Superior temporal gyrus (tissue), 1 donor: Measurements from ENCODE around the gene BRSK1.

Source experiments
- DNase-seq: peaks from one replicate; pipeline ENCODE4 v3.0.0-alpha.2; 2016; ENCODE audit errors: extremely low spot score

Gene BRSK1

DNA sequence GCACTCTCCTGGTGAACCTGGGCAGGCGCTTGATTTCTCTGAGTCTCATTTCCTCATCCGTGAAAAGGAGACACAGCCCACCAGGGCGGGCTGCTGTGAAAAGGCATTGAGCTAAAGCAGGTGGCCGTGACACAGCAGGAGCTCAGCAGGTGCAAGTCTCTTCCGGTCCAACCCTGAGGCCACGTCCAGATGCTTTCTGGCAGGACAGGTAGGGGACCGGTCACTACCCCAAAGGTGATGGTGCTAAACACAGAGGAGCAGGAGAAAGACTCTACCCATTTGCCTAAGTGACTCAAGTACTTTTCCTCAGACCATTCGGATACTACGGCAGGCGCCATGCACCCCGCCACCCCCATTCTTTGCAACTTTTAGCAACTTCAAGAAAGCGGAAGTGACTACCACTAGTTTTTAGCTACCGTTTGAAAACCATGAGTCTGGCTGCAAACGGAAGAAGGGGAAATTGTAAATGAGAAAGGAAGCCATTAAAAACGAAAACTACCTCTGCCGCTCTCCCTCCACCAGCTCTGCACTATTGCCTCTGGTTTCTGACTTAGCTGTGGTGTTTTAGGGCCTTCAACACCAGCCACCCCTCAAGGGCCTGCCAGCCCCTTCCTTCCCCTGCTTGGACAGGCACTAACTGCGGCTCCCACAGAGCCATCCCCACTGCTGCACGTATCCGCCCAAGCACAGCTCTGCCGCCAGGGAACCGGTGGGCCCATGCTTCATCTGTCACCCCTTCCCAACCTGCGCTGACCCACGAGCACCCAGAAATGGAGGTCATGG, 29.8 kb upstream of the BRSK1 start:
- no peak for DNase-seq

DNA sequence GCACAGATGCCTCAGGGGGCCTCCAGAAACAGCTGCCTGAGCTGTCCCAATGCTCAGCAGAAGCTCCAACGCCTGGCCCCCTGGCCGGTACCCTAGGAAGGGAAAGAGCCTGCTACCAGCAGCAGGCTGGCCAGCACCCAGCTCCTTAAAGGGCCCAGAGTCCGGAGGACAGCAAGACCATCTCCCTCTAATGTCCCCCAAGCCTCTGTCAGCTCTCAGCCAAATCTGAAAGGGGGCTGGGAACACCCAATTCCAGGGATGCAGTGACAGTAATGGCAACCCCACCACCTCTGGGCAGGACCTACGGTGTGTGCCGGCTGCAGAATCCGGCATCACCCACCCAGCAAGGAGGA, 29.2 kb upstream of the BRSK1 start:
- DNase-seq = no peak

DNA sequence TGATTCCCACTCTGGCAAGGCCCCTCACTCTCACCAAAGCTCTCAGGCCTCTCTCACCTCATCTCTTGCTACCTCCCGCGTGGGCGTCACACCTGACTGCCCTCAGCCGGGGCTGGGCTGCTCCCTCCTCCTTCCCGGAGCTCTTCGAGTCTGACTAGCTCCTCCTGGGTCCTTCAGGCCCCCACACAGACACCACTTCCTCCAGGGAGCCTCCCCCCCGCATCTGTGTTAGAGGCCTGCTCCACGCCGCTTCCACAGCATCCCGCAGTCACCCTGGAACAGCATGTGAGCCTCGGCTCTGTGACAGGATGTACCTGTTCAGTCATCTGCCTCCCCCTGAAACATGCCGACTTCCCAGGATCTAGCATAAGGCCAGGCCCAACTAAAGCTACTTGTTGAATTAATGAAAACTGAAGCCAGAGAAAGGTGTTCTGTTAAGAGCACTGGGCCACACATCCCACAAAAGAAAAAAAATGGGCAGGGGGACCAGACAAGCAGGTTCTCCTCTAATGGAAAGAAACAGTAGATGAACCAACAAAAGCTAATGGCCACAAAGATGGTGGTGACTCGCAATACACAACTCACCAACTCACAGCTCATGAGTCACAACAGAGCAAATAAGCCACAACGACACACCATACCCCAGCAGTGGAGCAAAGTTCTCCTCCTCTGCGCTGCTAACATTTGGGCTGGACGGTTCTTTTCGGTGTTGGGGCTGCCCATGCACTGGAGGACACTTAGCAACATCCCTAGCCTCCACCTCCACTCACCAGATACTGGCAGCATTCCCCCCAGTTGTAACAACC, 28.0 kb upstream of the BRSK1 start:
- DNase-seq = no peak

DNA sequence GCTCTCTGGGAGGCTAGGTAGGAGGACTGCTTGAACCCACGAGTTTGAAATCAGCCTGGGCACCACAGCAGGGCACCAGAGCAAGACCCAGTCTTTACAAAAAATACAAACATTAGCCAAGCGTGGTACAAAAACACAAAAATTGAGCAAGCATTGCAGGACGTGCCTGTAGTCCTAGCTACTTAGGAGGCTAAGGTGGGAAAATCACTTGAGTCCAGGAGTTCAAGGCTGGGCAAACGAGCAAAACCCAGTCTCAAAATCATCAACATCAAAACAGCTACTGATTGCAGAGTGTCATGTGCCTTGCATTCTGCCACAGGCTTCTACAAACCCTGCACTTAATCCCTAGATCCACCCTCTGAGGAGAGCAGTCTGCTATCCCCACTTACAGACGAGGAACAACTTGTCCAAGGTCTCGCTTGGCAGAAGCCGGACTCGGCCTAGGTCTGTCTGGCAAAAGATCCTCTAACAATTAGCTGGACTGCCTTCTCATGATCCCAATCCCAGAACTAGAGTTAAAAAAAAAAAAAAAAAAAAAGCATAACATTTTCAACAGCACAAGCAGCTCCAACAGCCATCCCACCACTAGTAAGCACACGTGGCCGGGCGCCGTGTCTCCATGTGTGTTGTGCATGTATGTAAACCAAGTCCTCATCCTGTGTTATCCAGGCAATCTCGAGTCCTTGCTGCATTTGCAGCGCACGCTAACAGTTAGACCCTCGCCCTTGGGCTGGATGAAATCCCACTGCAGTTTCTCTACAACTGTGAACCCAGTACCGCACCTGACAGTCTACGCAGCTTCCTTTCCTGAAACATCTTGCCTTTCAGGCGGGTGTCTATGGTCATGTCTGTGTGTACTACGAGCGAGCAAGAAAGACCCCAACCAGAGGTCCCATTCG, 27.0 kb upstream of the BRSK1 start:
- no peak for DNase-seq

DNA sequence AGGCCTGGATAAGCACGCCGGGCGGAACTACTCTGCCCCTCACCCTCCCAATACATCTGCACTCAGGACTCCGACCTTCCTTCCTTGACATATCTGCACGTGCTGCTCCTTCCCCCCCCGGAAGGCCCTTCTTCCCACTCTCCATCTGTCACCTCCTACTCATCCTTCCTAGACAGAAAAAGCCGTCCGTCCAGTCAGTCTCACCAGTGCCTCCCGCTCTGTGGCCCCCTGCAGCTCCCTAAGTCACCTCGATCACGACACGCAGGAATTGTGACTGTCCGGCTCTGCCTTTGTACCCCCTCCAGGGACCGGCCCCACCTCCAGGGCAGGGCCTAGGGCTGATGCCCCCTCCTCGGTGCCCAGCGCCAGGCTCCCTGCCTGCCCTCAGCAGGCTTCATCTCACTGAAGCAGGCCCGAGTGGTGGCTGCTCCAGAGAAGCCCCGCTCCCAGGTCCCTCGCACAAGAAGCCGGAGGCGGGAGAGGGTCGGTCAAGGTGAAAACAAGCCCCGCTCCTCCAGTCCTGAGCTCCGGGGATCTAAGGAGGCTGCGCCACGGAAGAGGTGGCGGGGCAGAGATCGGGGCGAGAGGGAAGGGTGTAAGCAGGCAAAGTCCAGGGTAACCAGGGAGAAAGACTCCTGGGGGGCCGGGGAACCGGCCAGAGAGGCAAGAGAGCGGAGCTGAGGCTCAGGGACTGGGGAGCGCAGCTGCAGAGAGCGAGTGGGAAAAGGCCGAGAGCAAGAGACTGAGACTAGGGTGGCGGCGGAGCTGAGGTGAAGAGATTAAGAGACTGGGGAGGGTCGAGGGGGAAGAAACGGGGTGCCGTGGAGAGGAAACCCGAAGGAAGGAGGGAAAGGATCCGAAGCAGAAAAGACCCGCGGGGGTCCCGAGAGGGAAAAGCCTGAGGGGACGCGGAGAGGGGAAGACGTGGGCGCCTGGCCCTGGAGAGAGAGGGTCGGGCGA, 26.1 kb upstream of the BRSK1 start:
- no peak for DNase-seq

DNA sequence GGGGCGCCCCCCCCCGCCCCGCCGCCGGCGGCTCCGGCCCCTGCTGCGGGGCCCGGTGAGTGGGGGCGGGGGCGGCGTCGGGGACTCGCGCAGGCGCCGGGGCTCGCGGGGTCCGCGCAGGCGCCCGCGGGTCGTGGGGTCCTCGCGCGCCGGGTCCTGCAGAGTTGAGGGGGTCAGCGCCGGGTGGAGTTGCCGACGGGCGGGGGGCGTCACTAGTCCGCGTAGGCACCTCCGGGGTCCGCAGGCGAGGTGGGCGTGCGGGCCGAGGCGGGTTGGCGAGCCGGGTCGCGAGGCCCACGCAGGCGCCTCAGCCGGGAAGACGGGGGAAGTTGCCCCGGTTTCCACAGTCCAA, 25.3 kb upstream of the BRSK1 start:
- no peak for DNase-seq

DNA sequence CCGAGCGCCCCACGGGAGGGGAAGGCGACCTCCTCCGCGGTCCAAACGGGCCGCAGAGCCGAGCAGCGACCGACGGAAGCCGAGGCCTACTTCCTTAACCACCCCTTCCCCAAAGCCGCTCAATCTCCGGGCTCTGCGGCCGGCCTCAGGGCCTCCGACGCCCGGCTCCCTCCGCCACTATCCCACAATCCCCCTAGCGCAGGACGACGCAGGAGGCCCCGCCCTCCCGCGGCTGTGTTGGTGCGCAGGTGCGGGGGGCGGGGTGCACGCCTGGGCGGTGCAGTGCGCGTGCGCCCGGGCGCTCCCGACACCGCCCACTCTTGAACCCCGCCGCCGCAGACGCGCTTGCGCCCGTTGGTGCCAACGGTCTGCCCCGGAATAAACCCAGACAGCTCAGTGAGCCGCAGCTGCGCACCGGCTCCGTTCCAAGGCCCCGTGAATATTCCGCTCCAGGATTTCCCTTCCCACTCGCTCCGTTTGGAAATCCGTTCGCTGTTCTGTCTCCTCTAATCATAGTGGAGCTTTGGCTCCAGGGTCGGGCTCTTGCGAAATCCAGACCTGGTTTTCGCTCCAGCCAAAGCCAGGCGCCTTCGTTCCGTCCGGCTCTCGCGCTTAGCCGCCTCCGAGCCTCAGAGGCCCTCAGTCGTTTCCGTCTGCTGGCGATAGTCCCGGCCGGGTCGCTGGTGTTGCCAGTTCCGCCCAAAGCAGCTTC, 24.8 kb upstream of the BRSK1 start, which contains the start of gene PPP6R1:
Gene PPP6R1 (minus strand): TSS at position 190 of the 712 bp plus-strand sequence. CDS start 11,914 bp downstream, outside the sequence.
- peak; percentile 99 for DNase-seq

DNA sequence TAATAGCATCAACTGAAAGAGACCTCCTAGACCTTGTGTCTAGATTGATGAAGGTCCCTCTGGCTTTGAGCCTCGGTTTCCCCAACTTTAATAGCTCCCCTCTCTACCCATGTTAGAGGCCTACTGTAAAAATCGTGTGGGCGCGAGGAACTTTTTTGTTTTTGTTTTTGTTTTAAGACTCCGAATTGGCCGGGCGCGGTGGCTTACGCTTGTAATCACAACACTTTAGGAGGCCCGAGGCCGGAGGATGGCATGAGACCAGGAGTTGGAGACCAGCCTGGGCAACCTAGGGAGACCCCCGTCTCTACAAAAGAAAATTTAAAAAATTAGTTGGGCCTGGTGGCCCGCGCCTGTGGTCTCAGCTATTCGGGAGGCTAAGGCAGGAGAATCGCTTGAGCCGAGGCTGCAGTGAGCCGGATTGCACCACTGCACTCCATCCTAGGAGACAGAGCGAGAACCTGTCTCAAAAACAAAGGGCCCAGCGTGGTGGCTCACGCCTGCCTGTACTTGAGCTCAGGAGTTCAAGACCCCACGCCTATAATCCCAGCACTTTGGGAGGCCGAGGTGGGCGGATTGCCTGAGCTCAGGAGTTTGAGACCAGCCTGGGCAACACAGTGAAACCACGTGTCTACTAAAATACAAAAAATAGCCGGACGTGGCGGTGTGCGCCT, 24.1 kb upstream of the BRSK1 start:
- no peak for DNase-seq

DNA sequence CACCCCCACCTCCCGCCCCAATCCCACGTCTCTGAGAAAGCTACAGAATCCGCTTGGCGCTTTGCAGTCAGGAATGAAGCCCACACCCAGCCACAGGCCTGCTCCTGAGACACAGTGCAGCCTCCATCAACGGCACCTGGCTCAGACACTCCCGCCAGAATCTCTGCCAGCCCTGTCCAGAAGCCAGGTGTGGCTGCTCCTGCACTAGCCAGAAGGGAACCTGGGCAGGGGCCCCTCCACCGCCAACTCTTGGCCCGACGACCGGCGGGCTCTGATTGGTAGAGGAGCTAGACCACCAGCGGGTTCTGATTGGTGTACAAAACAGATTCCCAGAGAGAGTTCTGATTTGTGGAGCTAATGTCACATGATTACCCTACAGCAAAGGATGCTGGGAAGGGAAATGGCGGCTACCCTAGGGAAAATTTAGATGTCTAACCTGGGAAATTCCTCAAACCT, 22.1 kb upstream of the BRSK1 start:
- DNase-seq = no peak

DNA sequence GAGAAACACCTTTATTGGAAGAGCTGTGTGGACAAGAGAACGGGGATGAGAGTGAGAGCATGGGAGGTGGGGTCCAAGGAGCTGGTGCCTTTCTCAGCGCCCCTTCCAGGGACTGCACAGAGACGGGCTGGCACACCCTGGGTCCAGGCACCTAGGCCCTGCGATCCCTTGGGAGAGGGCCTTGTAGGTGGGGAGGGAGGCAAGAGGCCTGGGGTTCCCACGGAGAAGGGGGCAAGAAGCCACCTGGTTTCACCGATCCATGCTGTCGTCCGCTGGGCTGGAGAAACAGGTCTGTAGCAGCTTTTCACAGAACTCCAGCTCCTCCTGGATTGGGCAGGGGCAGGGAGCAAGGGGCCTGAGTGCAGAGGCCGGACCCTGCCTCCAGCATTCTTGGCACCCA, 21.4 kb upstream of the BRSK1 start:
- DNase-seq = no peak

DNA sequence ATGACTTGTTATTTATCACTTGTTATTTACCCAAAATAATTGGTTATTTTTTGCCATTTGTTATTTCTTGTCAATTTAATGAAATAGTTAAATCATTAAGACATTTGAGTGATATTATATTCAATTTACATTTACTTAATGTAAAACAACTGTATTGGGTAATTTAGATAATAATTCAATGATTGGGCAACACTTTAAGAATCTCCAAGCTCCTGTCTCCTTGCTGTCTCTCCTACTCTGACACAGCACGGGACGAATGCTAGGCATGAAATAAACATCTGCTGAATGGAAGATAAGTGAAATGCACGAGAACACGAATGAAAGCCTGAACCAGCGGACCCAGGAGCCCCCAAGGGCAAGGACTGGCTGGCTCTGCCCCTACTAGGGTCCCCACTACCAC, 19.3 kb upstream of the BRSK1 start:
- no peak for DNase-seq

DNA sequence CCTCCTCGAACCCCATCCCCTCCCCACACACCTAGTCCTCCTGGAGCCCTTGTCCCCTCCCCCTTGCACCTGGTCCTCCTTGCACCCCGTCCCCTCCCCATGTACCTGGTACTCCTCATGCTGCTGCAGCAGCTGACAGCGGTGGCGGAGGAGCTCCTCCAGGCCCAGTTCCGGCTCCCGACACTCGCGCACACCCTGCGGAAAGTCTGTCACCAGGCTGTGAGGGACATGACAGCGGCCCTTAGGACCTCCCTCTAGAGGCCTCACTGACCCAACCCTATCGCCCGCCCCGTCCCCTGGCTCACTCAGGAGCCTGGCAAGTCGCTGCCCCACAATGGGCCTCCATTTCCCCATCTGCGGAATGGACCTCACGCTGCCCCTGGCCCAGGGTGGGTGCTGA, 18.6 kb upstream of the BRSK1 start:
- DNase-seq = no peak

DNA sequence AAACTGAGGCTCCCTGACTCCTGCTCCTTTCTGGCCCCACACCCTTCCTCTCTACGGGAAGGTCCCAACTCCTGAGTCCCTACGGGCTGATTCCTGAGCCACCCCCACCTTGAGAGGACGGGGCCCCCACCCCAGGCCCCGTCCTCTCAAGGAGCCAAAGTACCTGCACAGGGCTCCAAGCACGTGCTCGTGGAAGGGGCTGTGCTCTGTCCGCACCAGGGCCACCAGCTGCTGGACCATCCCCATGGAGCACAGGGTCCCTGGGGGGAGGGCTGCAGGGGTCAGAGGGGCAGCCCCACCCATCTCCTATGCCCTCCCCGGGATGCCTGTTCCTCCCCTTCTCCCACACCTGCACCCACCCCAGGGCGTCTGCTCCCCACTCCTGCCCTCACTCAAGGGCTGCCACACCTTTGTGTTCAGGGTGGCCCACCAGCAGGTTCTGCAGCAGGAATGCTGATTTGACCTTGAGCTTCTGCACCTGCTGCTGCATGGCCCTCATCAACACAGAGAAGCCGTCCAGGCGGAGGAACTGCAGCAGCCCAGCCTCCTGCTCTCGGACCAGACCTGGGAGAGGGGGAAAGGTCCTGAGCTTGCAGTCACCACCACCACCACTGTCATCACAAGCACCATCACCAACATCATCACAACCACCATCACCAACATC, 17.9 kb upstream of the BRSK1 start:
- DNase-seq = no peak

DNA sequence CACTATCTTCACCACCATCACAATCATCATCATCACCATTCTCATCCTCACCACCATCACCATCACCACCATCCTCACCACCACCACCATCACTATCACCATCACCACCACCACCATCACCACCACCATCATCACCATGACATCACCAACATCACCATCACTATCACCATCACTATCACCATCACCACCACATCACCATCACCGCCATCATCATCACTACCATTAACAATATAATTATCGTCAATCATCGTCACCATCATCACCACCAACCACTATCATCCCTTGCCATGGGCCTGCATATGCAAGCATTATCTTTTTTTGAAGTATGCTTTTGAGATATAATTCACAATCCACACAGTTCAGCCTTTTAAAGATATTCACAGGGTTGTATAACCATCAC, 17.4 kb upstream of the BRSK1 start:
- DNase-seq = no peak

DNA sequence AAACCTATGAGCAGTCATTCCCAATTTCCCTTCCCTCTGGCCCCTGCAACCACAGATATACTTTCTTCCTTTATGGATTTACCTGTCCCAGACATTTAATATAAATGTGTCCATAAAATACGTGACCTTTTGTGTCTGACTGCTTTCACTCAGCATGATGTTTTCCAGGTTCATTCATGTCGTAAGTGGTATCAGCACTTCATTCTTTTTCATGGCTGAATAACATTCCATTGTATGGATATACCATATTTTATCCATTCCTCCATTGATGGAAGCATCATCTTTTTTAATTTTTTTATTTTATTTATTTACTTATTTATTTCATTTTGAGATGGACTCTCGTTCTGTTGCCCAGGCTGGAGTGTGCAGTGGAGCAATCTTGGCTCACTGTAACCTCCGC, 17.0 kb upstream of the BRSK1 start:
- DNase-seq = no peak

DNA sequence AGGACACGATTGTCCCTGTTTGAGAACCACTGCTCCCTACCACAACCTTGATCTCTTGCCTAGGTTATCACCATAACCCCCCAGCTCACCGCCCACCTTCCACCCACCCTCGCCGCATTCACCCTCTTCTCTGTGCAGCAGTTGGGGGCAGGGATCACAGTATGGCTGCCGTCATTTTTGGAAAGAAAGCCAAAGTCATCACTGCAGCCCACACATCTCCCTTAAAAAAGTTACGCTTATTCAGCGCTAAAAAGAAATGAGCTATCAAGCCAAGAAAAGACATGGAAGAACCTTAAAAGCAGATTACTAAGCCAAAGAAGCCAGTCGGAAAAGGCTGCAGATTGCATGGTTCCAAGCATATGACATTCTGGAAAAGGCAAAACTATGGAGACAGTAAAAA, 14.5 kb upstream of the BRSK1 start:
- DNase-seq = peak; percentile 68

DNA sequence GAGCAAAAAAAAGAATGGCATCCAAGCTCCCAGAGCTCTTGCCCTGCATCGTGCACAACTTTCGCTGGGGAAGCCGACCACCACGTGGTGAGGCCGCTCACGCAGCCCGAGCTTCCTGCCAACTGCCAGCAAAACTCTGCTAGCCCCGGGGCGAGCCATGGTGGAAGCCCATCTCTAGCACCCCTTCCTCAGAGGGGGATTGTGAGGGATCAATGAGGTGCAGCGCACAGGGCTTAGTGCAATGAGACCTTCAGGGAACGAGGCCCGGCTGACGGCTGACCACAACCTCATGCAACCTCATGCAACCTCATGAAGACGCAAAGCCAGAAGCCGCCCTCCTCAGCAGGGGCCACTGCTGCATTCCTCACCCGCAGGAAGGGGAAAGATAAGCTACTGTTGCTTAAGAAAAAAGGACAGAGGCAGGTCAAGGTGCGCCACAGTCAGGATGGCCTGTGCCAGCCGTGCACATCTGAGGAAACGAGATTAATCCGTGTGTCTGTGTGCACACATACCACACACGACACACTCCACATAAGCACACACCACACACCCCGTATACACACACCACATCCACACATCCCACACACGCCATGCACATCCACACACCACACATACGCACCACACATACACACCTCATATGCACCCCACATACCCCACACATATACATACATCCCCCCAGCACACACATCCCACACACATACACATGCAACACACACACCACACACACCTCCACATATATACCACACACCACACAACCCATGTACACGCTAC, 13.4 kb upstream of the BRSK1 start:
- no peak for DNase-seq

DNA sequence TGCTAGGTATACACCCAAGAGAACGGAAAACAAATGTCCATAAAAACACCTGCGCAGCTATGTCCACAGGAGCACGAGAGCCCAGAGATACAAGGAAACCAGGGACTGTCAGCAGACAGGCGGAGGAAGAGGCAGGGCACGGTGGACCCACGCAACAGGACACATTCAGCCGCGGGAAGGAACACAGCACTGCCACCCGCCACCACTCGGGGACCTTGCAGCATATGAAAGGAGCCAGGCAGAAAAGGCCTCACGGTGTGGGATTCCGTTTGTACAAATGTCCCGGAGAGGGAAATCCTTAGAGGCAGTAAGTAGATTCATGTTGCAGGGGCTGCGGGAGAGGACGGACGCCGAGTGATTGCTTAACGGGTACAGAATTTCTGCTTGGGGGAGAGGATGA, 11.7 kb upstream of the BRSK1 start:
- DNase-seq = no peak
